A673 (cell line): Measurements from ENCODE around the gene GPC6.

ENCODE experiments used
- CTCF ChIP-seq: fragments of 300-800, 200-600 bp; sonication (generic); conservative IDR thresholded peaks from 2 replicates; pipeline ENCODE4 v1.5.1; 2017; ENCODE audit warnings: low read depth, mild to moderate bottlenecking, antibody characterized with exemption, low read length, moderate library complexity, mixed read lengths
- EZH2 ChIP-seq: fragments of 200-600 bp; sonication (generic); IDR thresholded peaks from 2 replicates; pipeline ENCODE4 v1.6.1; 2017; ENCODE audit warnings: borderline replicate concordance, low read depth, mild to moderate bottlenecking, mixed read lengths, antibody characterized with exemption, low read length; ENCODE audit not compliant: poor library complexity, severe bottlenecking

GRCh38 chr13:94399812-94400211 is 1173.2 kb downstream of the GPC6 start:
- no peak for TF ChIP-seq CTCF
- TF ChIP-seq EZH2: no peak
